Heart left ventricle (tissue), 16 donors: ENCODE results near the gene SCYGR3. TPM values are rescaled to one million over a fixed set of nuclear protein-coding genes. Genes with fewer than 3 reads are reported as not detected.

Experiments
- ATAC-seq, 4 donors: fragments of 200-7000 bp; cut with Tn5 transposase; one replicate each; pipeline ENCODE4 v1.9.1; 2020 to 2022; ENCODE audit warnings: moderate library complexity in 4 of 4, mild to moderate bottlenecking in 3 of 4, moderate number of reproducible peaks in 1 of 4
- DNase-seq, 5 donors: peaks; one replicate each; pipeline ENCODE4 v3.0.0-alpha.2; 2020
- H3K27ac ChIP-seq, 12 donors: fragments of 200-600 bp; sonication (generic) in 4 of 12; one replicate each; pipeline versions ENCODE4 v1.5.0 to v1.8.0; 2016 to 2022; ENCODE audit warnings: mild to moderate bottlenecking in 2 of 12
- H3K27me3 ChIP-seq, 9 donors: fragments of 200-600 bp; sonication (generic) in 2 of 9; one replicate each; pipeline versions ENCODE4 v1.5.1 to v1.8.0; 2016 to 2022; ENCODE audit warnings: mild to moderate bottlenecking in 3 of 9
- H3K36me3 ChIP-seq, 9 donors: fragments of 200-600 bp; sonication (generic) in 2 of 9; one replicate each; pipeline versions ENCODE4 v1.5.0 to v1.8.0; 2018 to 2022; ENCODE audit warnings: mild to moderate bottlenecking in 2 of 9
- H3K4me1 ChIP-seq, 12 donors: fragments of 200-600 bp; sonication (generic) in 4 of 12; one replicate each; pipeline versions ENCODE4 v1.5.0 to v1.8.0; 2016 to 2022; ENCODE audit warnings: mild to moderate bottlenecking in 3 of 12
- H3K4me3 ChIP-seq, 12 donors: fragments of 200-600 bp; sonication (generic) in 4 of 12; one replicate each; pipeline versions ENCODE4 v1.5.0 to v1.8.0; 2017 to 2022; ENCODE audit warnings: mild to moderate bottlenecking in 9 of 12, moderate library complexity in 4 of 12
- H3K9me3 ChIP-seq, 12 donors: fragments of 200-600 bp; sonication (generic) in 4 of 12; one replicate each; pipeline versions ENCODE4 v1.5.0 to v1.8.0; 2016 to 2022; ENCODE audit warnings: mild to moderate bottlenecking in 1 of 12
- POLR2A ChIP-seq, 2 donors: fragments of 450-650 bp; IDR thresholded peaks; one replicate each; pipeline ENCODE4 v1.6.1; 2017; ENCODE audit warnings: antibody characterized with exemption in 2 of 2, mild to moderate bottlenecking in 2 of 2, moderate library complexity in 2 of 2
- WGBS, 4 donors: extraction: QIAGEN DNeasy Blood & Tissue Kit in 2 of 4; methylation state at CpG; one replicate each; pipeline versions ENCODE4 v1.1.5 to v1.1.7; 2013 to 2018; 5-methylcytosine and 5-hydroxymethylcytosine counted together
- intact Hi-C, 10 donors: fragments of 100-400 bp; cut with DNase I; formaldehyde crosslinking; loops; one replicate each; pipeline versions ENCODE4 v1.11.1 to v1.14.2; 2022
- polyA plus RNA-seq, 2 donors: library from polyadenylated mRNA; stranded (reverse); fragments of 200-250 nt; gene quantifications; one replicate each; pipeline ENCODE4 v1.2.3, GENCODE V29; 2013
- total RNA-seq, 9 donors: library from RNA; depleted of rRNA in 2 of 9; stranded (reverse); fragments of >200 nt in 2 of 9; fragmentation: NEBNext Ultra II Directional in 3 of 9; extraction: Animal tissue kit (Norgen Biotek cat#: 25700) in 3 of 9; gene quantifications; one replicate each; pipeline versions ENCODE4 v1.1.0 to v1.2.4, GENCODE V29; 2016 to 2023
- TF ChIP-seq, protein P1 (sequence below), 12 donors: fragments of 200-600 bp; sonication (generic) in 4 of 12; IDR thresholded peaks; one replicate each; pipeline versions ENCODE4 v1.5.0 to v1.8.0; 2018 to 2022; ENCODE audit warnings: antibody characterized with exemption in 12 of 12, mild to moderate bottlenecking in 5 of 12
- donor health status: ischemic (EF 13 %, LVEDD 7.1; RV severe dilation, severe dysfunction).
- donor health status: healthy with polysubstance abuse.
- donor health status: DM: no; HTN: yes; CAD: no.
- donor health status: DM: no; HTN: no; CAD: no.
- donor health status: ischemic (EF 25% LVEDD 6.9; RV normal size, moderate dysfunction).
- donor health status: ischemic (EF 25% LVEDD 5.7; RV mildly dilated, moderate dysfunction).
- donor health status: healthy.
- donor health status: DM: yes; HTN: yes; CAD: no.
- donor health status: ischemic (EF 35%, LVEDD 5.7; RV mildly dilated, moderate dysfunction).
- donor health status: nonischemic (EF 11% LVEDD 7.7; RV severe dilation, severe dysfunction).
- donor health status: DM: yes; HTN: yes; CAD: no.
- donor health status: PGD.
- donor health status: ischemic (EF 29% LVEDD 5.4; RV normal size, mild dysfunction).
- donor health status: nonischemic (EF 23%, LVEDD 6.1; RV moderate dilation, normal function).

SCYGR3 gene
- total and polyA plus RNA-seq, 11 donors = not detected

DNA sequence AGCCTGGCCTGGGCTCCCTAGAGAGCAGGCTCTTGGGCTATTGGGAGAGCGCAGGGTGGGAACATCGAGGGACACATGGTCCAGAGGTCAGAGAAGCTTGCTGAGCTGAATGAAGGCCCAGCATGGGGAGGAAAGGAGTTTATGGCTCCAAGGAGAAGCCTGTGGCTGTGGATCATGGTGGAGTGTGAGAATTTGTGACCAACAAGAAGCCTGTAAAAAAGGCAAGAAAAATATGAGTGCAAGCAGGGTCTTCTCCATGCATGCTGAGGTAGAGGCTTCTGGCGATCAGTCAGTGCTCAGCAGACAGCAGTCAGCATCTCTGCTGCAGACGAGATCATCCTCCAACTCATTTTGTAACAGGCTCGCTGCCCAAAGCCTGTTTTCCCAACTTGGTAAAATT is 1.3 kb upstream of the SCYGR3 start:
- Histone ChIP-seq H3K4me3 (no peak overlapping the region), H3K27ac (no peak overlapping the region), H3K27me3 (peaks cover 0 to 8% (median 3%) of the 10 kb centered on the region in 9 donors), H3K4me1 (no peaks in the 10 kb centered on the region), H3K36me3 (no peaks in the 10 kb centered on the region), H3K9me3 (no peaks in the 10 kb centered on the region)
- WGBS, 4 donors = 40 to 68% (median 61%) methylated on average over 5 of the region's 5 CpGs
- ATAC-seq (no peak), DNase-seq (no peak)
- TF ChIP-seq, protein P1, sequence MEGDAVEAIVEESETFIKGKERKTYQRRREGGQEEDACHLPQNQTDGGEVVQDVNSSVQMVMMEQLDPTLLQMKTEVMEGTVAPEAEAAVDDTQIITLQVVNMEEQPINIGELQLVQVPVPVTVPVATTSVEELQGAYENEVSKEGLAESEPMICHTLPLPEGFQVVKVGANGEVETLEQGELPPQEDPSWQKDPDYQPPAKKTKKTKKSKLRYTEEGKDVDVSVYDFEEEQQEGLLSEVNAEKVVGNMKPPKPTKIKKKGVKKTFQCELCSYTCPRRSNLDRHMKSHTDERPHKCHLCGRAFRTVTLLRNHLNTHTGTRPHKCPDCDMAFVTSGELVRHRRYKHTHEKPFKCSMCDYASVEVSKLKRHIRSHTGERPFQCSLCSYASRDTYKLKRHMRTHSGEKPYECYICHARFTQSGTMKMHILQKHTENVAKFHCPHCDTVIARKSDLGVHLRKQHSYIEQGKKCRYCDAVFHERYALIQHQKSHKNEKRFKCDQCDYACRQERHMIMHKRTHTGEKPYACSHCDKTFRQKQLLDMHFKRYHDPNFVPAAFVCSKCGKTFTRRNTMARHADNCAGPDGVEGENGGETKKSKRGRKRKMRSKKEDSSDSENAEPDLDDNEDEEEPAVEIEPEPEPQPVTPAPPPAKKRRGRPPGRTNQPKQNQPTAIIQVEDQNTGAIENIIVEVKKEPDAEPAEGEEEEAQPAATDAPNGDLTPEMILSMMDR (IDR thresholded peaks at IDR 0.05) = no peak
- intact Hi-C loops = no loop called here

GRCh38 chr2:227615181-227615580 is 541 bp upstream of the SCYGR3 start:
- DNase-seq = no peak
- Histone ChIP-seq H3K27ac (no peak overlapping the region), H3K9me3 (no peaks in the 10 kb centered on the region), H3K4me1 (no peaks in the 10 kb centered on the region), H3K4me3 (no peak overlapping the region), H3K27me3 (peaks cover 0 to 8% (median 3%) of the 10 kb centered on the region in 9 donors), H3K36me3 (no peaks in the 10 kb centered on the region)
- TF ChIP-seq, protein P1 (IDR thresholded peaks at IDR 0.05) = no peak
- no peak for TF ChIP-seq POLR2A (IDR thresholded peaks at IDR 0.05)
- ATAC-seq = no peak
- intact Hi-C loops = no loop called here
- WGBS, 4 donors = 81 to 91% (median 89%) methylated on average over 4 of the region's 4 CpGs

DNA sequence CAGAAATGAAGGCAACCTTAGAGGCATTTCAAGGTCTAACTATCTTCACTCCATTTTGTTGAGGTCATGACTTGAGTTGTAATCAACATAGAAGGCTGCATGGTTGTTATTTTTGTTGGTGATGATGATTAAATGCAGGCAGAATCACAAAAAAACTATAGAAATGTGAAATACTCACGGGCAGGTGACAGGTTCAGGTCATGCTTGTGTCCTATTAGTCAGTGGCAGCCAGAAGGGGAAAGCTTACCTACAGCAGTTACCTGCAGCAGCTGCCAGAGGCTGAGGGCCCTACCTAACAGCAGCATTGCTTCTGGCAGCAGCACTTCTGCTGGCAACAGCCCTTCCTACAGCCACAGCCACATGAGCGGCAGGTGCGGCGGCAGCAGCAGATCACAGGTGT is 394 bp downstream of the SCYGR3 start:
- Histone ChIP-seq H3K27ac (no peak overlapping the region), H3K9me3 (no peaks in the 10 kb centered on the region), H3K27me3 (peaks cover 0 to 8% (median 3%) of the 10 kb centered on the region in 9 donors), H3K4me1 (no peaks in the 10 kb centered on the region), H3K4me3 (no peak overlapping the region), H3K36me3 (no peaks in the 10 kb centered on the region)
- 81 to 90% (median 86%) methylated on average over 4 of the region's 4 CpGs for WGBS, 4 donors
- TF ChIP-seq, protein P1 (IDR thresholded peaks at IDR 0.05) = no peak
- ATAC-seq (no peak), DNase-seq (no peak)
- intact Hi-C loops = no loop called here

DNA sequence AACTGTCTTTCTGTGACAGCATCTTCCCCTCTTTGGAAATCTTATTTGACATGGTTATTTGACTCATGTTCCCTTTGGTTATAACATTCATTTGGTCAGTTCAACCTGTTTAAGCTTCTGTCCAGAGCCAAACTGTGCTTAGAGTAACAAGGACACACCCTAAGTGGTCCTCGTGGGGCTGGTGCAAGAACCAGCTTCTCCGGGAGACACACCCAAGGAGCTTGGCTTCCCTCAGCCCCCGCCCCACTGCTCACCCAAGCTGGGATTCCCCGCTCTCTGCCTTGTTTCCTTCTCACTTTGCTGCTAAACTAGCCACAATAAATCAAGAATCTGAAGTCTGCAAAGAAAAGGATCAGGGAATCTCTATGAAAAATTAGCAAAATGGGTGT is 1.4 kb downstream of the SCYGR3 start:
- no peak overlapping the region for H3K27ac ChIP-seq
- TF ChIP-seq POLR2A (IDR thresholded peaks at IDR 0.05) = no peak
- TF ChIP-seq, protein P1 (IDR thresholded peaks at IDR 0.05) = no peak
- no peak for DNase-seq
- ATAC-seq = no peak
- peaks cover 0 to 1% (median 0%) of the 10 kb centered on the region in 12 donors for H3K4me1 ChIP-seq
- H3K4me3 ChIP-seq = no peak overlapping the region
- no peaks in the 10 kb centered on the region for H3K9me3 ChIP-seq
- H3K36me3 ChIP-seq = no peaks in the 10 kb centered on the region
- H3K27me3 ChIP-seq = peaks cover 0 to 8% (median 3%) of the 10 kb centered on the region in 9 donors
- intact Hi-C loops = no loop called here
- 56 to 77% (median 73%) methylated on average over 4 of the region's 4 CpGs for WGBS, 4 donors
